DND-41 (cell line): ENCODE measurements around the gene NDUFS8.

Experiments
- EZH2 ChIP-seq: IDR thresholded peaks from 3 replicates; pipeline ENCODE4 v1.6.1; 2012; ENCODE audit warnings: borderline replicate concordance, low read depth, mild to moderate bottlenecking, moderate library complexity, low read length, inconsistent platforms; ENCODE audit not compliant: severe bottlenecking
- TF ChIP-seq, protein P1 (sequence below): IDR thresholded peaks from 2 replicates; pipeline ENCODE4 v1.5.1; 2012; ENCODE audit warnings: borderline replicate concordance, low read length, moderate library complexity, mild to moderate bottlenecking; ENCODE audit not compliant: poor library complexity, severe bottlenecking; ENCODE audit errors: extremely low read depth

DNA sequence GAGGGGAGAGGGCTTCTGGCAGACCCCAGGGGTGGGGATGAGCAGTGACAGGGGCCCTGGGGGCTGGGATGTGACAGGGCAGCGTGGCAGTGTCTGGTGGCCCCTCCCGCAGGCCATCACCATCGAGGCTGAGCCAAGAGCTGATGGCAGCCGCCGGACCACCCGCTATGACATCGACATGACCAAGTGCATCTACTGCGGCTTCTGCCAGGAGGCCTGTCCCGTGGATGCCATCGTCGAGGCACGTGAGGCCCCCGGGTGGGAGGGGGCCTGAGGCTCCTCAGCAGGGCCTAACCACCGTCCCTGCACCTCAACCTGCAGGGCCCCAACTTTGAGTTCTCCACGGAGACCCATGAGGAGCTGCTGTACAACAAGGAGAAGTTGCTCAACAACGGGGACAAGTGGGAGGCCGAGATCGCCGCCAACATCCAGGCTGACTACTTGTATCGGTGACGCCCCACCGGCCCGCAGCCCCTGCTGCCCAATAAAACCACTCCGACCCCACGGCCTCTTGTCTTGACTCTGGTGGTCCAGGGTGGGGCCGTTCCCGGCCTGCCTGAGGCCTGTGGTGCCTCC is 5.7 kb downstream of the NDUFS8 start:
- TF ChIP-seq EZH2: no peak
- TF ChIP-seq, protein P1, sequence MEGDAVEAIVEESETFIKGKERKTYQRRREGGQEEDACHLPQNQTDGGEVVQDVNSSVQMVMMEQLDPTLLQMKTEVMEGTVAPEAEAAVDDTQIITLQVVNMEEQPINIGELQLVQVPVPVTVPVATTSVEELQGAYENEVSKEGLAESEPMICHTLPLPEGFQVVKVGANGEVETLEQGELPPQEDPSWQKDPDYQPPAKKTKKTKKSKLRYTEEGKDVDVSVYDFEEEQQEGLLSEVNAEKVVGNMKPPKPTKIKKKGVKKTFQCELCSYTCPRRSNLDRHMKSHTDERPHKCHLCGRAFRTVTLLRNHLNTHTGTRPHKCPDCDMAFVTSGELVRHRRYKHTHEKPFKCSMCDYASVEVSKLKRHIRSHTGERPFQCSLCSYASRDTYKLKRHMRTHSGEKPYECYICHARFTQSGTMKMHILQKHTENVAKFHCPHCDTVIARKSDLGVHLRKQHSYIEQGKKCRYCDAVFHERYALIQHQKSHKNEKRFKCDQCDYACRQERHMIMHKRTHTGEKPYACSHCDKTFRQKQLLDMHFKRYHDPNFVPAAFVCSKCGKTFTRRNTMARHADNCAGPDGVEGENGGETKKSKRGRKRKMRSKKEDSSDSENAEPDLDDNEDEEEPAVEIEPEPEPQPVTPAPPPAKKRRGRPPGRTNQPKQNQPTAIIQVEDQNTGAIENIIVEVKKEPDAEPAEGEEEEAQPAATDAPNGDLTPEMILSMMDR: no peak
